Tibial artery (tissue), 4 donors: ENCODE measurements around the gene GIPR.
"Not testable (repeated sequence)": the region's sequence is repeated elsewhere in the genome, so short reads cannot be mapped to it uniquely, and the experiment has no call there.

ENCODE experiments used
- DNase-seq, 2 donors: peaks; one replicate each; pipeline ENCODE4 v3.0.0-alpha.2; 2019
- H3K27ac ChIP-seq, 2 donors: fragments of 200-600 bp; sonication (generic) in 1 of 2; 1 replicate in 1 of 2; 2 replicates in 1 of 2; pipeline ENCODE4 v1.5.1; 2018 to 2019; ENCODE audit warnings: mild to moderate bottlenecking in 1 of 2
- H3K27me3 ChIP-seq, 2 donors: fragments of 200-600 bp; sonication (generic) in 1 of 2; one replicate each; pipeline versions ENCODE4 v1.5.1 to v1.6.0; 2016 to 2019
- H3K36me3 ChIP-seq, 3 donors: fragments of 200-600 bp; sonication (generic) in 2 of 3; one replicate each; pipeline ENCODE4 v1.5.1; 2016 to 2019; ENCODE audit warnings: mild to moderate bottlenecking in 2 of 3
- H3K4me1 ChIP-seq, 4 donors: fragments of 200-600 bp; sonication (generic) in 2 of 4; 1 replicate in 3 of 4; 2 replicates in 1 of 4; pipeline ENCODE4 v1.5.1; 2016 to 2019
- H3K4me3 ChIP-seq, 2 donors: fragments of 200-600 bp; sonication (generic) in 1 of 2; 1 replicate in 1 of 2; 2 replicates in 1 of 2; pipeline ENCODE4 v1.5.1; 2018 to 2019; ENCODE audit warnings: mild to moderate bottlenecking in 2 of 2
- H3K9me3 ChIP-seq, 3 donors: fragments of 200-600 bp; sonication (generic) in 1 of 3; one replicate each; pipeline ENCODE4 v1.5.1; 2016 to 2019
- intact Hi-C: fragments of 100-400 bp; cut with DNase I; formaldehyde crosslinking; loops from one replicate; pipeline ENCODE4 v1.15.0; 2023; ENCODE audit warnings: low total_unique reads
- TF ChIP-seq, protein P1 (sequence below), 2 experiments: fragments of 200-600 bp in 1 of 2; fragments of 450-650 bp in 1 of 2; IDR thresholded peaks; one replicate each; pipeline ENCODE4 v1.5.1; 2017 to 2019; ENCODE audit warnings: antibody characterized with exemption in 2 of 2, mild to moderate bottlenecking in 1 of 2, moderate library complexity in 1 of 2

Gene GIPR

GRCh38 chr19:45717131-45717982, 49.3 kb downstream of the GIPR start:
- intact Hi-C loops: loop anchor here (10.0 kb wide), 1 partner anchor 47 kb away; the partner anchor contains the start of gene SIX5
- Histone ChIP-seq H3K36me3 (peaks cover under 1 to 16% (median 9%) of the 10 kb centered on the region in 3 donors), H3K4me3 (peak overlapping the region; percentile 59 to 61), H3K4me1 (peaks cover 0 to 20% (median 10%) of the 10 kb centered on the region in 4 donors), H3K27me3 (no peaks in the 10 kb centered on the region), H3K9me3 (no peaks in the 10 kb centered on the region), H3K27ac (peak overlapping the region; percentile 86 to 87)
- peak; percentile 99 to 100 for DNase-seq
- TF ChIP-seq, protein P1, sequence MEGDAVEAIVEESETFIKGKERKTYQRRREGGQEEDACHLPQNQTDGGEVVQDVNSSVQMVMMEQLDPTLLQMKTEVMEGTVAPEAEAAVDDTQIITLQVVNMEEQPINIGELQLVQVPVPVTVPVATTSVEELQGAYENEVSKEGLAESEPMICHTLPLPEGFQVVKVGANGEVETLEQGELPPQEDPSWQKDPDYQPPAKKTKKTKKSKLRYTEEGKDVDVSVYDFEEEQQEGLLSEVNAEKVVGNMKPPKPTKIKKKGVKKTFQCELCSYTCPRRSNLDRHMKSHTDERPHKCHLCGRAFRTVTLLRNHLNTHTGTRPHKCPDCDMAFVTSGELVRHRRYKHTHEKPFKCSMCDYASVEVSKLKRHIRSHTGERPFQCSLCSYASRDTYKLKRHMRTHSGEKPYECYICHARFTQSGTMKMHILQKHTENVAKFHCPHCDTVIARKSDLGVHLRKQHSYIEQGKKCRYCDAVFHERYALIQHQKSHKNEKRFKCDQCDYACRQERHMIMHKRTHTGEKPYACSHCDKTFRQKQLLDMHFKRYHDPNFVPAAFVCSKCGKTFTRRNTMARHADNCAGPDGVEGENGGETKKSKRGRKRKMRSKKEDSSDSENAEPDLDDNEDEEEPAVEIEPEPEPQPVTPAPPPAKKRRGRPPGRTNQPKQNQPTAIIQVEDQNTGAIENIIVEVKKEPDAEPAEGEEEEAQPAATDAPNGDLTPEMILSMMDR (IDR thresholded peaks at IDR 0.05): peak; percentile 19 to 22

DNA sequence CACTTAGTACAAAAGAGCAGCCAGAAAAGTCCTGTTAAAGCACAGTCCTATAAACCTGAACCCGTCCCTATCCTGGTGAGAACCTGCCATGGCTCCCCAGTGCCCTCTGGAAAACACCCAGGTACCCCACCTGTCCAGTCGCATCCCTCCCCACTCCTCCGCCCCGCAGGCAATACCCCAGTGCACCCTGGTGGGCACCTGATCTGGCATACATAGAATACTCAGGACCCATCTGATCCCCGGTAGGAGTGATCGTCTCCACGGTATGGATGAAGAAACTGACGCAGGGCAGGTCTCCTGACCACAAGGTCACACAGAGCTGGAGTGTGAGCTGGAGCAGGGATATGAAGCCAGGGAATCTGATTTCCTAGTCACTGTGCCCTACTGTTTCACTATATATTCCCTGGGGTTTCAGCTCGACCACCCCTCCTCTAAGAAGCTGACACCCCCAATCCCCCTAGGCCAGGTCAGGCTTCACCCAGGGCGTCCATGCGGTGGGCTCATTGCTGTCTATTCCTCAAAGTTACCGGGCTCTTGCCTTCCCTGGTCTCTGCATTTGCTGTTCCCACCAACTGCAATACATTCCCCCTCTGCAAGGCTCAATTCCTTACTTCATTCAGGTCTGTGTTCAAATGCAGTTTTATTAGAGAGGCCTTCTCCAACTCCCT, 50.1 kb downstream of the GIPR start:
- DNase-seq: peak in 1 of 2 donors; percentile 73
- TF ChIP-seq, protein P1 (IDR thresholded peaks at IDR 0.05): no peak
- peaks cover 0 to 14% (median 2%) of the 10 kb centered on the region in 3 donors for H3K36me3 ChIP-seq
- intact Hi-C loops: loop anchor here (10.0 kb wide), 1 partner anchor 47 kb away; the partner anchor contains the start of gene SIX5
- peaks cover 0 to 20% (median 10%) of the 10 kb centered on the region in 4 donors for H3K4me1 ChIP-seq
- H3K27me3 ChIP-seq: no peaks in the 10 kb centered on the region
- peak overlapping the region; percentile 86 to 87 for H3K27ac ChIP-seq
- H3K9me3 ChIP-seq: no peaks in the 10 kb centered on the region
- H3K4me3 ChIP-seq: peak overlapping the region; percentile 59 to 61

- DNase-seq, H3K4me3 ChIP-seq, H3K27ac ChIP-seq, H3K27me3 ChIP-seq, H3K9me3 ChIP-seq, intact Hi-C loops: not testable (repeated sequence)
- peaks cover 0 to 18% (median 0%) of the 10 kb centered on the region in 3 donors for H3K36me3 ChIP-seq
- H3K4me1 ChIP-seq: peaks cover 0 to 25% (median 10%) of the 10 kb centered on the region in 4 donors
These were observed 52.0 kb downstream of the GIPR start for GRCh38 chr19:45720065-45720464.

GRCh38 chr19:45728683-45729082, 60.7 kb downstream of the GIPR start:
- H3K36me3 ChIP-seq, H3K4me3 ChIP-seq, H3K27ac ChIP-seq, H3K27me3 ChIP-seq, intact Hi-C loops, H3K9me3 ChIP-seq, DNase-seq: not testable (repeated sequence)
- peaks cover 0 to 31% (median 12%) of the 10 kb centered on the region in 4 donors for H3K4me1 ChIP-seq

GRCh38 chr19:45729800-45730290, 61.8 kb downstream of the GIPR start:
- DNase-seq: no peak
- Histone ChIP-seq H3K9me3 (no peaks in the 10 kb centered on the region), H3K36me3 (no peaks in the 10 kb centered on the region), H3K27me3 (no peaks in the 10 kb centered on the region), H3K4me1 (peaks cover 0 to 27% (median 12%) of the 10 kb centered on the region in 4 donors), H3K4me3 (peak overlapping the region; percentile 80 to 93), H3K27ac (peak overlapping the region; percentile 77 to 86)
- intact Hi-C loops: no loop called here
- TF ChIP-seq, protein P1 (IDR thresholded peaks at IDR 0.05): no peak

- Histone ChIP-seq H3K27me3 (no peaks in the 10 kb centered on the region), H3K4me1 (peaks cover 0 to 27% (median 12%) of the 10 kb centered on the region in 4 donors), H3K9me3 (no peaks in the 10 kb centered on the region), H3K4me3 (peak within 1 kb of the TSS; percentile 80 to 93), H3K27ac (peak within 1 kb of the TSS; percentile 77 to 86), H3K36me3 (no peaks in the 10 kb centered on the region)
- peak; percentile 97 to 99 for DNase-seq
- intact Hi-C loops: no loop called here
- TF ChIP-seq, protein P1 (IDR thresholded peaks at IDR 0.05): no peak
These were observed 62.6 kb downstream of the GIPR start, which contains the start of gene FBXO46 for GRCh38 chr19:45730368-45731288. FBXO46 (minus strand) TSS chr19:45730896; CDS start chr19:45713495, 17,401 bp downstream.
